Body of pancreas (tissue), 4 donors: Measurements from ENCODE around the gene TTI1. TPM values are rescaled to one million over a fixed set of nuclear protein-coding genes. Genes with fewer than 3 reads are reported as not detected.

Source experiments
- ATAC-seq: fragments of 150-250 bp; one replicate; pipeline ENCODE4 v1.9.1; 2016
- DNase-seq, 4 donors: peaks; one replicate each; pipeline ENCODE4 v3.0.0-alpha.2; 2019
- H3K27ac ChIP-seq, 4 donors: fragments of 200-600 bp; sonication (generic); 1 replicate in 3 of 4; 2 replicates in 1 of 4; pipeline versions ENCODE4 v1.5.1 to v1.6.1; 2016 to 2019; ENCODE audit warnings: mild to moderate bottlenecking in 1 of 4, mixed read lengths in 1 of 4, moderate library complexity in 1 of 4
- H3K27me3 ChIP-seq, 2 donors: fragments of 200-600 bp; sonication (generic); one replicate each; pipeline ENCODE4 v1.6.0; 2016; ENCODE audit warnings: mild to moderate bottlenecking in 1 of 2
- H3K36me3 ChIP-seq, 2 donors: fragments of 200-600 bp; sonication (generic); replicated peaks in 1 of 2; 2 replicates each; pipeline ENCODE4 v1.5.1; 2016; ENCODE audit warnings: low read depth in 2 of 2; ENCODE audit not compliant: insufficient read depth in 1 of 2
- H3K4me1 ChIP-seq: fragments of 200-600 bp; sonication (generic); one replicate; pipeline ENCODE4 v1.6.0; 2016
- H3K4me3 ChIP-seq, 2 donors: fragments of 200-600 bp; sonication (generic); 1 replicate in 1 of 2; 2 replicates in 1 of 2; pipeline ENCODE4 v1.5.1; 2016 to 2019
- H3K9me3 ChIP-seq, 3 donors: fragments of 200-600 bp; sonication (generic); 1 replicate in 2 of 3; 2 replicates in 1 of 3; pipeline ENCODE4 v1.5.1; 2016
- POLR2A ChIP-seq, 3 donors: fragments of 450-650 bp; IDR thresholded peaks; one replicate each; pipeline ENCODE4 v1.6.1; 2016; ENCODE audit warnings: antibody characterized with exemption in 3 of 3, mild to moderate bottlenecking in 2 of 3
- WGBS, 2 donors: methylation state at CpG; one replicate each; pipeline ENCODE4 v1.1.5; 2017; 5-methylcytosine and 5-hydroxymethylcytosine counted together
- intact Hi-C: fragments of 100-400 bp; cut with DNase I; formaldehyde crosslinking; loops from one replicate; pipeline ENCODE4 v1.15.1; 2023
- total RNA-seq, 2 donors: library from RNA; depleted of rRNA; stranded (reverse); fragments of >200 nt; gene quantifications; one replicate each; pipeline ENCODE4 v1.1.0, GENCODE V29; 2016
- TF ChIP-seq, protein P1 (sequence below), 7 experiments: fragments of 450-650 bp in 4 of 7; fragments of 200-600 bp in 3 of 7; sonication (generic) in 3 of 7; IDR thresholded peaks; one replicate each; pipeline ENCODE4 v1.5.1; 2016 to 2019; ENCODE audit warnings: antibody characterized with exemption in 7 of 7

TTI1 gene
- total RNA-seq, 2 donors from 2014 or later, result 12.2 to 14.0 TPM

DNA sequence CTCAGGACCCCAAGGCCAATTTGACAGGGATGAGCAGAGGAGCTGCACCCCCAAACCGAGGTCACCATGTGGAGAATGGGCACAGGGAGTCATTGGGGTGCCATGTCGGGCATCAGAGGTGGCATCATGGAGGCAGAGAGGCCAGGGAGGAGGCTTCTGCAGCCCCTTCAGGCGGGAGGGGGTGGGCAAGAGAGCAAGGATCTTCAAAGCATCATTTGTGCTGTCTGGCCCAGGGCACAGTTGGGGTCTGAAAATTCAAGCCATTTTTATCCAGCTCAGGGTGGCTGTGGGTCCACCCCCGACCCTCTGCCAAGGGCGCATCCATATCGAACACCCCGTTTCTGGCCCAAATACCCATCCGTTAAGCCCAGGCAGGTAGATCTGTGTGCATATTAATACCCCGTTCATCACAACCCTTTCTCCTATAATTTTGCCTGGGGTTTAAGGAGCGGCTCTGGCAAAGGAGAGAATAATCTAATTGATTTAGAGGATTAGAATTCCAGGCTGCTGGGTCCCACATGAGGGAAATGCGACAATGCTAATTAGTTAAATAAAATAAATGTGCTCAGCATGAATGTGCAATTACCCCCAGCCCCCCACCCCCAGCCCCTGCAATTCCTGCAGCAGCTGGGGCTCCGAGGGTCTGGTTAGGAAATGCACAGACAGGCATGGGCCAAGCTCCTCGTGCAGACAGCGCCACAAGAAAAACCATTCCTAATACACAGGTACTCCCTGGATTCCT lies 98.5 kb downstream of the TTI1 start:
- WGBS, 2 donors, result 66 to 69% methylated on average over 10 to 14 of the region's 14 CpGs
- intact Hi-C loops, result no loop called here
- DNase-seq (no peak), ATAC-seq (no peak)
- TF ChIP-seq, protein P1, sequence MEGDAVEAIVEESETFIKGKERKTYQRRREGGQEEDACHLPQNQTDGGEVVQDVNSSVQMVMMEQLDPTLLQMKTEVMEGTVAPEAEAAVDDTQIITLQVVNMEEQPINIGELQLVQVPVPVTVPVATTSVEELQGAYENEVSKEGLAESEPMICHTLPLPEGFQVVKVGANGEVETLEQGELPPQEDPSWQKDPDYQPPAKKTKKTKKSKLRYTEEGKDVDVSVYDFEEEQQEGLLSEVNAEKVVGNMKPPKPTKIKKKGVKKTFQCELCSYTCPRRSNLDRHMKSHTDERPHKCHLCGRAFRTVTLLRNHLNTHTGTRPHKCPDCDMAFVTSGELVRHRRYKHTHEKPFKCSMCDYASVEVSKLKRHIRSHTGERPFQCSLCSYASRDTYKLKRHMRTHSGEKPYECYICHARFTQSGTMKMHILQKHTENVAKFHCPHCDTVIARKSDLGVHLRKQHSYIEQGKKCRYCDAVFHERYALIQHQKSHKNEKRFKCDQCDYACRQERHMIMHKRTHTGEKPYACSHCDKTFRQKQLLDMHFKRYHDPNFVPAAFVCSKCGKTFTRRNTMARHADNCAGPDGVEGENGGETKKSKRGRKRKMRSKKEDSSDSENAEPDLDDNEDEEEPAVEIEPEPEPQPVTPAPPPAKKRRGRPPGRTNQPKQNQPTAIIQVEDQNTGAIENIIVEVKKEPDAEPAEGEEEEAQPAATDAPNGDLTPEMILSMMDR (IDR thresholded peaks at IDR 0.05), result no peak
- no peak for TF ChIP-seq POLR2A (IDR thresholded peaks at IDR 0.05)
- Histone ChIP-seq H3K9me3 (no peaks in the 10 kb centered on the region), H3K4me3 (no peak overlapping the region), H3K36me3 (no peaks in the 10 kb centered on the region), H3K4me1 (no peaks in the 10 kb centered on the region), H3K27me3 (no peaks in the 10 kb centered on the region), H3K27ac (no peak overlapping the region)

- ATAC-seq, result no peak
- Histone ChIP-seq H3K4me3 (no peak overlapping the region), H3K27ac (no peak overlapping the region), H3K27me3 (no peaks in the 10 kb centered on the region), H3K9me3 (no peaks in the 10 kb centered on the region), H3K4me1 (no peaks in the 10 kb centered on the region), H3K36me3 (no peaks in the 10 kb centered on the region)
- intact Hi-C loops, result no loop called here
- DNase-seq, result no peak
- TF ChIP-seq, protein P1 (IDR thresholded peaks at IDR 0.05), result no peak
- no peak for TF ChIP-seq POLR2A (IDR thresholded peaks at IDR 0.05)
- WGBS, 2 donors, result 56 to 67% methylated on average over 8 to 15 of the region's 15 CpGs
Observed at GRCh38 chr20:37933786-37934633, 99.2 kb downstream of the TTI1 start.

Other genes with a start within 250 kb of the TTI1 start
- gene VSTM2L, start 130.3 kb downstream of the TTI1 start, total RNA-seq, result 1 to 10 TPM; 5.3 to 7.0 TPM
- 10 to 100 TPM in 1 of 2 donors, 1 to 10 TPM in 1; 8.8 to 12.5 TPM for gene RPRD1B, start 290 bp upstream of the TTI1 start, total RNA-seq
- 10 to 100 TPM; 17.1 to 27.5 TPM for gene TGM2, start 131.8 kb upstream of the TTI1 start, total RNA-seq
- gene KIAA1755, start 227.3 kb upstream of the TTI1 start, total RNA-seq, result under 1 TPM; 0.78 to 0.99 TPM